Hematopoietic multipotent progenitor cell (in vitro differentiated cells): ENCODE results near the gene ZNF181. TPM values are rescaled to one million over a fixed set of nuclear protein-coding genes. Genes with fewer than 3 reads are reported as not detected.

ENCODE experiments used
- DNase-seq, 3 donors: peaks; one replicate each; pipeline ENCODE4 v3.0.0-alpha.2; 2011 to 2015; ENCODE audit warnings: low read depth in 2 of 3, low spot score in 2 of 3
- total RNA-seq: library from RNA; depleted of rRNA; stranded (reverse); fragments of >200 nt; gene quantifications from one replicate; pipeline ENCODE4 v1.2.3, GENCODE V29; 2012

Gene ZNF181
- total RNA-seq, 1 donor = 15.6 TPM

DNA sequence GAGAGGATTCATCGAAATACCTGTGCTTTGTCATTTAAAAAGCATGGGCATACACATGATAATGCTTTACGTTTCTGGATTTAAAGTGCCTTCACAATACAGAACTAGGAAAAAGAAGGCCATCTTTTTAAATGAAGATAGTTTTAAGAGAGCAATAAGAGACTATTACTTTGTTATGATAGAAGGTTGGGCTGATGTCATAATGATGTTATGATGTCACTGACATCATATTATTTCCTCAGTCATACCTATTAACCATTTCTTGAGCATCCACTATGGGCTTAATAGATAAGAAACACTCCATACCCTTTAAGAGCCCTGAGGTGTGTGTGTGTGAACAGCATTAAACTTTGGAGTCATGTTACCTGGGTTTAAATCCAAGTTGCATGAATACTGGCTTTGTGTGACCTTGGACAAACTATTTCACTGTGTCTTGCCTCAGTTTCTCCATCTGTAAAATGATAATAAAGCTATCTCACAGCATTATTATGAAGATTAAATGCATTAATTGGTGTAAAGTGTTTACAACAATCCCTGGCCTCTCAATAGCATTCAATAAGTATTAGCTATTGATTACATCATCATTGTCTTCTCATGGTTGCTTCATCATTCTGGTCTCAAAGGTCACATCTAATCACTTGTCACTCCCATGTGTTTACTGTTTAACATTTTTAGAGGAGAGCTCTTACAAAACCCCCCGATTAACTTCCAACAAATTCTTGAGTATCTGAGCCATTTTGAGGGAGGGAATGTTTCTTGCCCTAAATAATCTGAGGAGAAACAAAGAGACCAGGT lies 11.1 kb downstream of the ZNF181 start:
- no peak for DNase-seq

DNA sequence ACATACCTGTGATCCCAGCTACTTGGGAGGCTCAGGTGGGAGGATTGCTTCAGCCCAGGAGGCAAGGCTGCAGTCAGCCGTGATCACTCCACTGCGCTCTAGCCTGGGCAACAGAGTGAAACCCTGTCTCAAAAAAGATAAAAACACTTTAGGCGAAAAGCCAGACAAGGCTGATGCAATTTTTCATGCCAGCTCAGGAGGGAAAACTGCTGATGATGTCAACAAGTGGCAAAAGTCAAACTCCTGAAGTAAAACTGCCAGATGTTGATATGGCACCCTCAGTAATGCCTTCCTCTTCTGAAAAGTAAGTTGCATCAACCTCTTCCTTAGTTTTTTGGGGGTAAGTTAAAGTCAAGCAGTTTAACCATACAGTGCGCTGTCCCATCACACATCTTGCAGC lies 23.4 kb downstream of the ZNF181 start:
- no peak for DNase-seq

DNA sequence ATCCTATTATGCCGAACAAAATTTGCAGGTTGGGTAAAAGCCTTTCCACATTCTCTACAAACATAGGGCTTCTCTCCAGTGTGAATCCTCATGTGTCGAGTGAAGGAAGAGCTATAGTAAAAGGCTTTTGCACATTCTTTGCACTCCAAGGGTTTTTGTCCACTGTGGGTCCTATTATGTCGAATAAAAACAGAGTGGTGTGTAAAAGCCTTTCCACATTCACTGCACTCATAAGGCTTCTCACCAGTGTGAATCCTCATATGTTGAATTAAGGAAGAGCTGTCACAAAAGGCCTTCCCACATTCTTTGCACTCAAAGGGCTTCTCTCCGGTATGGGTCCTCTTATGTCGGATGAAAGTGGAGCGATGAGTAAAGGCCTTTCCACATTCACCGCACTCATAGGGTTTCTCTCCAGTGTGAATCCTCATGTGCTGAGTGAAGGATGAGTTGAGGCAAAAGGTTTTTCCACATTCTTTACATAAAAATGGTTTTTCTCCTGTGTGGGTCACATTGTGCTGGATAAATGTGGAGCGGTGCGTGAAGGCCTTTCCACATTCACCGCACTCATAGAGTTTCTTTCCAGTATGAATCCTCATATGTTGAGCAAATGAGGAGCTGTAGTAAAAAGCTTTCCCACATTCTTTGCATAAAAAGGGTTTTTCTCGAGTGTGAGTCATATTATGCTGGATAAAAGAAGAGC lies 25.3 kb downstream of the ZNF181 start:
- DNase-seq = no peak

DNA sequence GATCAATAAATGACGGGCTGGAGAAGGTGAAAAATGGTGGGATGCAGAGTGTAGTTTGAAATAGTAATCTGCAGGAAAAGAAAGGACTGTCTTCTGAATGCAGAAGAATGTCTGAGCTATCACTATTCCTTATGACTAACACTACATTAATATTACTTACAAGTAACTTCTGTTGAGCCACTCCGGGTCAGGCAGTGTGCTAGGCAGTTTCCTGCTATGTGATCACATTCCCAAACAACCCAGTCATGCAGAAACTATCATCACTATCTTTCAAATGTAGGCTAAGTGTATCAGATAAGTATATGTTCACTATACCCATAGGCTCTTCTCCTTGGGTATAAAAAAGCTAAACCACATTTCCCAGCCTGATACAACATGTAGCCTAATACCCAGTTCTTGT lies 32.3 kb downstream of the ZNF181 start:
- no peak for DNase-seq

DNA sequence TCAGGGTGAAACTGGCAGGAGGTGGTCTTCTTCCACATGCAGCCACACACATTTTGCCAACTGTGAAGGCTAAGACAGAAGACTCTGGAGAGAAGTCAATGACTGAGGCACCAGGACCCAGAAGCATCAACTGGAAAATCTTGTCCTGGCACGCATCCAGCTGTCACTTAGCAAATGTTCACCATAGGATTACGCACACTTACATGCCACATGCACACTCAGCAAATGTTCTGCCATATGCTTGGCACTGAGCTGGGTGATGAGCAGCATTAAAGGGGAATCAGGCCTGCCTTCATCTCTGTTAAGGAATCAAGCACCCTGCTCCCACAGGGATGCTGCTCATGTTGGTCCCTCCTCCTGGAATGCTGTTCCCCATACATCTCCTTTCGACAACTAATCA lies 33.9 kb downstream of the ZNF181 start:
- DNase-seq = no peak

DNA sequence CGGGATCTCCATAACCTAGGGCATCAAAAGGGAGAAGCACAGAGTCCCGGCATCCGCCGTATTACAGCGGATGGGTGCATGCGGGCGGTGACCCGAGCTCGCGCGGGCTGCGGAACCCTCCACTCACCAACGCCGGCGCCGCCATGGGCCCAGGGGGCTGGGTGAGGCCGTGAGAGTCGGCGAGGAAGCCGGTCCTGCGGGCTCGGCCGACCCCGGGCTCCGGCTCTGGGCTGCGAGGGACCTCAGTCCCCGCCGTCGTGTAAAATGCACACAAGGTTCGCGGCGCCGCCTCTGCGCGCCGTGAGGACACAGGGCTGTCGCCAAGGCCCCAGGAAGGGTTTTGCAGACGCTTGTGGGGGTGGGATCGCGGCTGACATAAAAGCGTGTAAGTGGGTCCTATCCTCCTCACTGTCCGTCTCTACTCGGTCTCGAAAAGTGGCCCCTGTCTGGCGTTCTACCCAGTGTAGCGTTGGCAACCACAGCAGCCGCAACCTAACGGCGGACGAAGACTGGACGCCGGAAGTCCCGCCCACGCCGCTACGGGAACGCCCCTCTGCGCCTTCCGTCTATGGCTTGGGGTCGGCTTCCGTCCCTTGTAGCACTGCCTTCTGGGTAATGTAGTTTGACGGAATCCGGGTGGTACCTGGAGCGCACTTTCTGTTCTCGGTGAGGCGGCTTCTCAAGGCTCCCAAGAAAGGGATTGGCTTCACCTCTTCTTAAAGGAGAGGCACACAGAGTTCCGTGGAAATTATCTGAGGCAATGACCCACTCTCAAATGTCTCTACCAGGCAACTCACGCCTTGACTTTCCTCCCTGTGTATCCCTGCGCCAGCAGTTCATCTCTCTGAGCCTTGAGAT lies 38.9 kb downstream of the ZNF181 start, which contains the start of gene ZNF599:
Gene ZNF599 (minus strand): TSS at position 519 of the 858 bp plus-strand sequence. CDS start 374 bp downstream, at position 145.
- DNase-seq = peak; percentile 70 to 93 (median 88)

DNA sequence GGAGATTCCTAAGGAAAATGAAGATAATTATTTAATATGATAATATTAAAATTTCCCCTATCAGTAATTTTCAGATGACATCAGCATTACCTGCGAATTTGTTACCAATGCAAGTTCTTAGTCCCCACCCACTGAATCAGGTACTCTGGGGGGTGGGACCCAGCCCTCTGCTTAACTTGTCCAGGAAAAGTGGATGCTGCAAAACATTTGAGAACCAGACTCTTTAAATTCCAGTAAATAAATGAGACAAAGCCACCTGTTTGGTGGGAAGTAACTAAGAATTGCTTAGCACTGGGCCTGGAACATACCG lies 39.5 kb downstream of the ZNF181 start:
- DNase-seq = no peak

DNA sequence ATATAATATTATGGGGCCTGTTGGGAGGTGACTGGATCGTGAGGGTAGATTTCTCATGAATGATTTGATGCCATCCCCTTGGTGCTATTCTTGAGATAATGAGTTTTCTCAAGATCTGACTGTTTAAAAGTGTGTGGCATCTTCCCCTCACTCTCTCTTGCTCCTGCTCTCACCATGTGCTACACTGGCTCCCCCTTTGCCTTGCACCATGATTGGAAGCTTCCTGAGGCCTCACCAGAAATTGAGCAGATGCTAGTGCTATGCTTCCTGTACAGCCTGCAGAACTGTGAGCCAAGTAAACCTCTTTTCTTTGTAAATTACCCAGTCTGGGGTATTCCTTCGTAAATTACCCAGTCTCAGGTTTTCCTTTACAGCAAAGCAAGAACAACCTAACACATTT lies 40.8 kb downstream of the ZNF181 start:
- no peak for DNase-seq

DNA sequence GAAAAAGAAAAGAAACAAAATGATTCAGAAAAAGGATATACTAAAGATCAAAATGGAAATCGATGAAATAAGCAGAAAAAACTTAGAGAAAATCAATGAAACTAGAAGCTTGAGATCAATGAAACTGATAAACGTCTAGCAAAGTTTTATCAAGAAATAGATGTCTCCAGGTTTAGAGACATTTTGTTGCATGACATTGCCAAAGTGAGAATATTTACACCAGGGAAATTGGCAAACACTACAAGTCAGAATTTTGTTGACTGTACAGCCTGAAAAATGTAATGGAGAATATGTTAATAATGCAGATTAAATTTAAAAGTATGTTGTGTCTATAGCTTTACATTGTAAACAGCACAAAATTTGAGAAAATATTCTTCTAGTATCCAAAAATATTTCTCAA lies 44.3 kb downstream of the ZNF181 start:
- DNase-seq = no peak

DNA sequence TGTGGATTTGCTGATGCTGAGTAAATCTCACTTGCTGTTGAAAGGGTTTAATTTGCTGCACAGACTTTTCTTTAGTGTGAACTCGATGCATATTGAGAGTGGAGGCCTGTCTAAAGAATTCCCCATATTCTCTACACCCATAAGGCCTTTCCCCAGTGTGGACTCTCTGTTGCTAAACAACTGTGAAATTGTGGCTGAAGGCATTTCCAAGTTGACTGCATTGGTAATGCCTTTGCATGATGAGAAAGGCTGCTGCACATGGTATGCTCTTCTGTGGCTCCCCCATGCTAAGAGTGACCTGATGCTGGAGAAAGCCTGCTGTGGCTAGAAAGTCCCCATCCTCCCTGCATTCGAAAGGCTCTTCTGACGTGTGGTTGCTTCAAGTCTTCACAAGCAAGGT lies 45.6 kb downstream of the ZNF181 start:
- DNase-seq = no peak

DNA sequence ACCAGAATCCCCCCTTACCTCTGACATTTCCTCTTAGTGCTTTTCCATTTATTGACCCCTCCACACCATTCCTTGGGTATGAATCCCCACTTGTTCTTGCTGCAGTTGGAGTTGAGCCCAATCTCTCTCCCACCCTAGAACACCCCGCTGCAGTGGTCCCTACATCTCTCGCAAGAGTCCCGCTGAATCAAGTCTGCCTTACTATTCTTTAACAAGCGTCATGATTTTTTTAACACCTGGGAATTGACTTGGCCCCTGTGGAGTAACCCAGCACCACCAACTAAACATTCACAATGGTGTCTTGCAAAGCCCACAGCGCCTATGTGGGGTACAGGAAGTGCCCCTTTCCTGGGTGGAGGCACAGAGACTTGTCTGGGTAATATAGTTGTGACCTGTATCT lies 52.2 kb downstream of the ZNF181 start:
- no peak for DNase-seq

DNA sequence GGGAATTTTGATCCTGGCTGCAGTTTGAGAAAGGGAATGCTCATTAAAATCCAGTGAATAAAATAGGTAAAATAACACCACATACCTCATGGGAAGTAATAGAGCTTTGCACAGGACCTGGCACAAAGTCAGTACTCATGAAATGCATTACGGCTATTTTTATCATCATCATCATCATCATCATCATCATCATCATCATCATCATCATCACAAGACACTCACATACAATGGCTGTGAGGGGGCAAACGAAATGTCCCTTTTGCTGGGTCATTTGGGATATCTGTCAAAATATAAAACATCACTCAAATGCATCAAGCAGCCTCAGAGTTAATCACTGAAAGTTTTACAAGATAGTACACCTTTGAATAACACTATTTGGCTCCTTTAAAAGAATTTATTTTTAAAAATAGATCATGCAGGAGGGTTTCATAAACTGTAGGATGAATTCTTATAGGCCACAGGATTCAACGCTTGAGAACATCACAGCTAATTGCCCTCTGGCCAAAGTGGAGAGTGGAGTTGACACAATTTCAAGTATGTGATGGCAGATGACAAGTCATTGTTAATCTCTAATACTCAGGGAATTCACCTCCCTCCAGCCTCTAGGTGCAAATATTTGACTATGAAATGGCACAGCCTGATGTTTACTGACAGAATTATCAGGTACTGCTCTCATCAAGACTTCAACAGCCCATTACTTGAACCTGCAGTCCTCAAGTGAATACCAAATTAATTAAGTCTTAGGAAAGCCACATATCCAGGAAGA lies 53.2 kb downstream of the ZNF181 start:
- no peak for DNase-seq

DNA sequence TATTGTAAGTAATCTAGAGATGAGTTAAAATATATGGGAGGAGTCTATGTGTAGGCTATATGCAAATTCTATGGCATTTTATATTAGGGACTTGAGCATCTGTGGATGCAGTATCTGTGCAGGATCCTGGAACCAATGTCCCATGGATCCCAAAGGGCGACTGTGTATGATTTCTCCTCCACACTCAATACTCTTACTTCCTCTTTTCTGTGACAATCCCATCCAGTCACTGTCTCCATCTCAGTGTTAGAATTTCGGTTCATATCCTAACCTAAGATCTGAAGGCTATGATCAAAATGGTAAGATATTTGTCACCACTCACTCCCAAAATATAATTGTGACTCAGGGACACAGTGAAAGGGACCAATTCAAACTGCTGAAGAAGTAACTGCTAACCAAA lies 54.0 kb downstream of the ZNF181 start:
- DNase-seq = no peak

DNA sequence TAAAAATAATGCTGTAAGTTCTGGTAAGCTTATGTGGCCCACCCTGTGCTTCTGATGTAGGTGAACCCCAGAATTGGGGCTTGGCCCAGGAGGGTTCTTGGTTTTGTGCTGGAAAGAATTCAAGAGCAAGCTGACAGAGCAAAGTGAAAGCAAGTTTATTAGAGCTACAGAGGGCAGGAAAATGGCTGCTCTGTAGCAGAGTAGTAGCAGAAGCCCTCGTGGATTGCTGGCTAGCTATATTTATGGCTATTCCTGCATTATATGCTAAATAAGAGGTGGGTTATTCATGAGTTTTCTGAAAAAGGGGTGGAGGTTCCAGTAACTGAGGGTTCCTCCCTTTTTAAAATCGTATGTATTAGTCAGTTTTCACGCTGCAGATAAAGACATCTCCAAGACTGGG lies 59.5 kb downstream of the ZNF181 start:
- no peak for DNase-seq

DNA sequence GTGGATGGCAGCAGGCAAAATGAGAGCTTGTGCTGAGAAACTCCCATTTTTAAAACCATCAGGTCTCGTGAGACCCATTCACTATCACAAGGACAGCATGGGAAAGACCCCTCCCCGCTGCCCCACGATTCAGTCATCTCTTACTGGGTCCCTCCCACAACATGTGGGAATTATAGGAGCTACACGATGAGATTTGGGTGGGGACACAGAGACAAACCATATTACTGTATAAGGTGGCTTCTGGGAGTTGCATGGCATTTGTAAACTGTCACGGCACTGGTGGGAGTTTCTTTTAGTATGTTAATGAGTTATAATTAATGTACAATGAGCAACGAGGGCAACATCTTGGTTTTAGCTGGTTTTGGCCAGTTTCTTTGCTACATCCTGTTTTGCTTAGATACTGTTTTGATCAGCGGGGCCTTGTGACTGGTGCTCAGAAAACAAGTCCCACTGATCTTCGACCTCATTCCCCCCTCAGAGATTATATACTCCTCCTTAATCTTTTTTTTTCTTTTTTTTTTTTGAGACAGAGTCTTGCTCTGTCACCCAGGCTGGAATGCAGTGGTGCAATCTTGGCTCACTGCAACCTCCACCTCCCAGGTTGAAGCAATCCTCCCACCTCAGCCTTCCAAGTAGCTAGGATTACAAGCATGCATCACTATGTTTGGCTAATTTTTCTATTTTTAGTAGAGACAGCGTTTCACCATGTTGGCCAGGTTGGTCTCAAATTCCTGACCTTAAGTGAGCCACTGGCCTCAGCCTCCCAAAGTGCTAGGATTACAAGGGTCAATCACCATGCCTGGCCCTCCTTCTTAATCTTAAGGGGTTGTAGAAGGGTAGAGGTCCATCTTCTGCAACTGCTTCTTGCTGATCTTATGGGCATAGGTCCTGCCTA lies 60.3 kb downstream of the ZNF181 start:
- DNase-seq = no peak

Other genes starting within 250 kb of the ZNF181 start
- 0.27 TPM for gene SCGB2B2, start 57.1 kb upstream of the ZNF181 start, total RNA-seq
- 15.9 TPM for gene ZNF302, start 56.6 kb upstream of the ZNF181 start, total RNA-seq
- 7.8 TPM for gene ZNF599, start 39.0 kb downstream of the ZNF181 start, total RNA-seq
- 1.6 TPM for gene ZNF30, start 192.7 kb downstream of the ZNF181 start, total RNA-seq
- 36.9 TPM for gene ZNF792, start 230.0 kb downstream of the ZNF181 start, total RNA-seq